ENCODE results near the gene IL17RA.
A peak's percentile ranks its signal among the peaks of the same experiment; 100 is the strongest.

Gene IL17RA, protein sequence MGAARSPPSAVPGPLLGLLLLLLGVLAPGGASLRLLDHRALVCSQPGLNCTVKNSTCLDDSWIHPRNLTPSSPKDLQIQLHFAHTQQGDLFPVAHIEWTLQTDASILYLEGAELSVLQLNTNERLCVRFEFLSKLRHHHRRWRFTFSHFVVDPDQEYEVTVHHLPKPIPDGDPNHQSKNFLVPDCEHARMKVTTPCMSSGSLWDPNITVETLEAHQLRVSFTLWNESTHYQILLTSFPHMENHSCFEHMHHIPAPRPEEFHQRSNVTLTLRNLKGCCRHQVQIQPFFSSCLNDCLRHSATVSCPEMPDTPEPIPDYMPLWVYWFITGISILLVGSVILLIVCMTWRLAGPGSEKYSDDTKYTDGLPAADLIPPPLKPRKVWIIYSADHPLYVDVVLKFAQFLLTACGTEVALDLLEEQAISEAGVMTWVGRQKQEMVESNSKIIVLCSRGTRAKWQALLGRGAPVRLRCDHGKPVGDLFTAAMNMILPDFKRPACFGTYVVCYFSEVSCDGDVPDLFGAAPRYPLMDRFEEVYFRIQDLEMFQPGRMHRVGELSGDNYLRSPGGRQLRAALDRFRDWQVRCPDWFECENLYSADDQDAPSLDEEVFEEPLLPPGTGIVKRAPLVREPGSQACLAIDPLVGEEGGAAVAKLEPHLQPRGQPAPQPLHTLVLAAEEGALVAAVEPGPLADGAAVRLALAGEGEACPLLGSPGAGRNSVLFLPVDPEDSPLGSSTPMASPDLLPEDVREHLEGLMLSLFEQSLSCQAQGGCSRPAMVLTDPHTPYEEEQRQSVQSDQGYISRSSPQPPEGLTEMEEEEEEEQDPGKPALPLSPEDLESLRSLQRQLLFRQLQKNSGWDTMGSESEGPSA

DNA sequence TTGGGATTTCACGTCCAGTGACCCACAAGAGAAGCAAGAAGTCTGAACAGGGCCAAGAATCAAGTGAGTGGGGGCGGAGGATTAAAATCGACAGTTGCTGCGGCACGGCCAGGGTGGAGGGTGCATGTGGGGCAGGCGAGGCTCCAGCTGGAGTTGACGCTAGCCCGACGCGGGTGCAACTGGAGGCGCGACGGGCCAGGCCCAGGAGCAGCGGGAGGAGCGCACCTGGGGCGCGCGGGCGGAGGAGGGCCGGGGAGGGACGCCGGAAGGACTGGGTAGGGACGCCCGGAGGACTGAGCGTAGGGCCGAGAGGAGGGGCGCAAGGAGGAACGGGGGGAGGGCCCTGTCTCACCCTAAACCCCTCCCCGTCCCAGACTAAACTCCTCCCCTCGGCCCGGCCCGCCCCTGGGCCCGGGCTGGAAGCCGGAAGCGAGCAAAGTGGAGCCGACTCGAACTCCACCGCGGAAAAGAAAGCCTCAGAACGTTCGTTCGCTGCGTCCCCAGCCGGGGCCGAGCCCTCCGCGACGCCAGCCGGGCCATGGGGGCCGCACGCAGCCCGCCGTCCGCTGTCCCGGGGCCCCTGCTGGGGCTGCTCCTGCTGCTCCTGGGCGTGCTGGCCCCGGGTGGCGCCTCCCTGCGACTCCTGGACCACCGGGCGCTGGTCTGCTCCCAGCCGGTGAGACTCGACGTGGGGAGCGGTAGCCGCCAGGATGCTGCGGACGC is at the start of gene IL17RA:
Gene IL17RA, plus strand, starts transcription at position 447 of the 723 bp plus-strand sequence. Its CDS starts 92 bp downstream, at position 539.
- TF ChIP-seq, protein P1, sequence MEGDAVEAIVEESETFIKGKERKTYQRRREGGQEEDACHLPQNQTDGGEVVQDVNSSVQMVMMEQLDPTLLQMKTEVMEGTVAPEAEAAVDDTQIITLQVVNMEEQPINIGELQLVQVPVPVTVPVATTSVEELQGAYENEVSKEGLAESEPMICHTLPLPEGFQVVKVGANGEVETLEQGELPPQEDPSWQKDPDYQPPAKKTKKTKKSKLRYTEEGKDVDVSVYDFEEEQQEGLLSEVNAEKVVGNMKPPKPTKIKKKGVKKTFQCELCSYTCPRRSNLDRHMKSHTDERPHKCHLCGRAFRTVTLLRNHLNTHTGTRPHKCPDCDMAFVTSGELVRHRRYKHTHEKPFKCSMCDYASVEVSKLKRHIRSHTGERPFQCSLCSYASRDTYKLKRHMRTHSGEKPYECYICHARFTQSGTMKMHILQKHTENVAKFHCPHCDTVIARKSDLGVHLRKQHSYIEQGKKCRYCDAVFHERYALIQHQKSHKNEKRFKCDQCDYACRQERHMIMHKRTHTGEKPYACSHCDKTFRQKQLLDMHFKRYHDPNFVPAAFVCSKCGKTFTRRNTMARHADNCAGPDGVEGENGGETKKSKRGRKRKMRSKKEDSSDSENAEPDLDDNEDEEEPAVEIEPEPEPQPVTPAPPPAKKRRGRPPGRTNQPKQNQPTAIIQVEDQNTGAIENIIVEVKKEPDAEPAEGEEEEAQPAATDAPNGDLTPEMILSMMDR (conservative IDR thresholded peaks at IDR 0.05; ENCODE audit: low read length): no peak
- H3K4me3 ChIP-seq (ENCODE audit: low read length): peak within 1 kb of the TSS; percentile 79
- peak; percentile 85 for DNase-seq (ENCODE audit: low read depth)

DNA sequence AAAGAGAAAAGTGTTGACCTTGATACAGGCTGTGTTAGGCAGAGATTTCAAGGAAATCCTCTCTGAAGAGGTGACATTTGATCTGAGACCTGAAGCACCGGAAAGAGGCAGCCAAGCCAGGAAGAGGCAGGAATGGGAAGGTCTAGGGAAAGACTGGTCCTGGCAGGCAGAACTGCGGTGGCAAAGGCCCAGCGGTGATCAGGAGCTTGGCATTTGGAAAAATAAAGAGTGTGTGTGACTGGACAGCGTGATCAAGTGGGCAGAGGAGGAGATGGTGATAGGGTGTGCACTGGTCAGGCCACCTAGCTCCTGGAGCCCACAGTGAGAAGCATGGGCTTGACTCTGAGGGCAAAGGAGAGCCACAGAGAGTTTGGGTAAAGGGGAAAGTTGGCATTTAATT is 49.6 kb upstream of the IL17RA start:
- no peak overlapping the region for H3K4me3 ChIP-seq (ENCODE audit: low read length)
- DNase-seq (ENCODE audit: low read depth): no peak
- TF ChIP-seq, protein P1 (conservative IDR thresholded peaks at IDR 0.05; ENCODE audit: low read length): no peak

DNA sequence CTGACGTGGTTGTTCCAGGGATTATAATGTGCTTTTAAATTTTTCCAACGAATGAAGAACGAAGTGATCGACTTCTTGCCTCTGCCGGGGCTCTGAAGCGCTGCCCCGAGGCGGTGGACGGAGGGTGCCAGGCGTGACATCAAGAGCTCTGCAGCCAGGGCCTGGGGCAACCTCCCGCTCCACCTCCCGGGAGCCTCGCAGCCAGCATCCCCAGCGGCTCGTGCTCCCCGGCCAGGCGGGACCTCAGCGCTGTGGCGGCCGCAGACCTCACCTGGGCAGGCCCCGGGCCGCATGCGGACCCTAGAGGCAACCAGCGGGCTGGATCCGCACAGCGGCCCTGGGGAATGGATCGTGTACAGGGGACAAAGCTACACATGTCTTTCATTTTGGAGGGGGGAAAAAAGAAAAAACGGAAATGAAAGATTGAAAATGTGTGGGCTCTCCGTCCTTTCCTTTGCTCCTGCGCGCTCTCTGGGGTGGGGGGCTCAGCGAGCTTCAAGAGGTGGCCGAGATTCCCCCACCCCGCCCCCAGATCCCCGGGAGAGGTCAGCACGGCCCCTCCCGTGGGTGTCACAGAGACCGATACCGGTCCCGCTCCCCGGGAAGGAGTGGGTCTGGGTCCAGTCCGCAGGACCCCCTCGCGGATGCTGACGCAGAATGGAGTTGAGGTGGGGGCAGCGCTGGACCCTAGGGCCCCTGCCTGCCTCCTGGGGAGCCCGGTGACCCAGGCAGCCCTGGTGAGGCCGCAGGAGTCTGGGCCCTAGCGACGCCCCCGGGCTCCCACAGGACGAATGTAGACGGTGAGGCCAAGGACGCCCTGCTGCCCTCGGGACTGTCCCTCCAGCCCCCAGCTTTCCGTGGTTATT is 48.6 kb upstream of the IL17RA start:
- peak overlapping the region; percentile 40 for H3K4me3 ChIP-seq (ENCODE audit: low read length)
- DNase-seq (ENCODE audit: low read depth): peak; percentile 17

DNA sequence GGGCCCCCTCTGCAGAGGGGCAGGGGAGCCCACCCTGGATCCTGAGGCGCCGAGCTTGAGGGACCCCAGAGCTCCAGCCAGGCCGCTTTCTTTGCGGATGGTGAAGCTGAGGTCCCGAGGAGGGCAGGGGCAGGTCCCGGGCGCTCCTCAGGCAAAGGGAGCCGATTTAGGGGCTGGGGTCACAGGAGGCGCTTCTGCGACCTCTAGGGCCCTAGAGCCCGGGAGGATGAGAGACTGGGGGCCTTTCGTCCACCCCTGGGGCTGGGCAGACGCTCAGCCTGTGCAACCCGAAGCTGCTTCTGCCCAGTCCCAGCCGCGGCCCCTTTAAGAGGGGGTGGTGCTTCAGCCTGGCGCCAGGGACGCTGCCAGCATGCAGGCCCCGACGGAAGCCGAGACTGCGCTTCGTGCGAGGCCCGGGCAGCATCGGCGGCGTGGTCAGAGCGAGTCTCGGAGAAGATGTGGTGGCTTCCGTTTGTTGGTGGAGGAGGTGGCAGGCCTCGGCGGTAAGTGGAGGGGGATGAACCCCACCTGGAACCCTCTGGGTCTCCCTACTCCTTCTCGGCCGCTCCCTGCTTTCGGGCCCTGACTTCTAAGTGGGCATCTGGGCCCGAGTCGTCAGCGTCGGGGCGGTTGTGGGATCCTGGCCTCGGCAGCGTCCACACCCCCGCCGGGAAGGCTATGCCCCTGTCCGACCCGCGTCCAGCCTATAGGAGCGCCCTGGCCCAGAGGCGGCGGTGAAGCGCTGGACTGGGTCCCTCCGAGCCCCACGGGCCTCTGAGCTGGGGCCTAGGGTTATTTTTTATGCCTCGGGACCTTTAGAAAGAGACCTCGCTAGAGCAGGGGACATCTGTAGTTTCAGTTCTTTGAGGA is 47.7 kb upstream of the IL17RA start:
- DNase-seq (ENCODE audit: low read depth): peak; percentile 62

DNA sequence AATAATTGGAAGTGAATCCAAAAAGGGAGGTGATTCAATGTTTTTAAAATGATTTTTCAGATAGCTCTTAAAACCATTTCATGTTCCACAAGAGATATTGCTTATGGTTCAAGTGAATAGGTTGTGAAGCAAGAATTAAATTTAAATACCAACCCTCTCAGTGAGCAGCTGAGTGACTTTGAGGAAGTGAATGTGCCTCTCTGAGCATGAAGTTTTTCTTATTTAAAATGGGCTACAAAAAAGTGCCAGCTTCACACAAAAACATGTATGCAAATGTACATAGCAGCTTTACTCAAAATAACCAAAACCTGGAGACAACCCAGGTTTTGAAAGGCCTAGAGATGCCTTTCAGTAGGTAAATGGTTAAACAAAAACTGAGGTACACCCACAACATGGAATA is 41.3 kb upstream of the IL17RA start:
- TF ChIP-seq, protein P1 (conservative IDR thresholded peaks at IDR 0.05; ENCODE audit: low read length): no peak
- no peak overlapping the region for H3K4me3 ChIP-seq (ENCODE audit: low read length)
- DNase-seq (ENCODE audit: low read depth): no peak

More for the DNA sequence above, 47.7 kb upstream of the IL17RA start:
- peak overlapping the region; percentile 61 for H3K4me3 ChIP-seq (ENCODE audit: low read length)

DNA sequence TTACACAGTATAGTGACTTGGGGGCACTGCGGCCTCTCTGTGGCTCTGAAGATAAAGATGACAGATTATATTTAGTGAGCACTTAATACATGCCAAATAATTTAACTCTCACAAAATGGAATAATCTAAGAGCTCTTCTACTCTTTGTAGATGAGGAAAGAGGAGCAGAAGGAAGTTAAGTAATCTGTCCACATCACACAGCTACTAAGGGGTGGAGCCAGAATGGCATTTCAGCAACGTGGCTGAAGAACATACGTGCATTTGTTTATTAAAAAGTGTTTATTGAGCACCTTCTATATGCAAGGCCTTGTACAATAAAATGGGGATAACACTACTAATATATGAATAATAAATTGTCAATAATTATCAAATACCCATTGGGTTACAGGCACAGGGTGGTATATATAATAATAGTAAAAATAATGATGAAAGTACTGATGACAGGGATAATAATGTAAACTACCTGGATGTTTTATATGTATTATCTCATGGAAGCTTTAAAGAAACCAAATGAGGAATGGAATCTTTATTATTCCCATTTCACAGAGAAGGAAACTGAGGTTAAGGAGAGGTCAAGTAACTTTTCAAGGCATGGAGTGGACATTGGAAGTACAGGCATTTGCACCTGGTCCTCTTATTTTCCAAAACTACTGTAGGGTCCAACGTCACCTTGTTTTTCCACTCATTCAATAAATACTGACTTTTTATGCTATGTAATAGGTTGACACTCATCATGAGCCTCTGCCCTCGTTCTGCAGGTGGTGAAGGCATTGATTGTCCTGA is 38.0 kb upstream of the IL17RA start:
- H3K4me3 ChIP-seq (ENCODE audit: low read length): no peak overlapping the region
- TF ChIP-seq, protein P1 (conservative IDR thresholded peaks at IDR 0.05; ENCODE audit: low read length): no peak
- DNase-seq (ENCODE audit: low read depth): no peak

All from AG10803 (cell line).